Measurements from ENCODE around the gene ASB3.

Gene ASB3

DNA sequence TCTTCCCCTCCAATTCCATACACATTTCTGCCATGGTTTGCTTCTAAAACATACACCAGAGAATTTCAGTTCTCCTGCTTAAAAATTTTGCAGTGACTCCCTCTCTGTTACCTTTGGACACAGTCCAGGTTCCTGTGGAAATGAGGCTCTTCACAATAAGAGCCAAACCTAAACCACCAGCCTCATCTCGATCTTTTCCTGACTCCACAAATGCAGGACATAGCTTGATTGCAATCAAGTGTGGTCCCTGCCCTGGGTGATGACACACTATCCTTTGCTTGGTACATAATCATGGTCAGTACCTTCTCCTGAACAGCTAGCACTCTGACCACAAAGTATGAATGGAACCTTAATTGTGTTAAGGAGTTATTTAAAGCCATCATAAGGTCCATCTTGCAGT is 154.0 kb downstream of the ASB3 start:
- Histone ChIP-seq H3K4me3 (ENCODE audit: low read depth, low read length) (no peak overlapping the region), H3K9me3 (ENCODE audit: control insufficient read depth, low read length) (no peaks in the 10 kb centered on the region), H3K4me2 (ENCODE audit: low read length) (no peak overlapping the region), H3K27ac (no peak overlapping the region), H3K4me1 (no peaks in the 10 kb centered on the region), H3K36me3 (ENCODE audit: control insufficient read depth, insufficient read depth, low read length) (no peaks in the 10 kb centered on the region), H3K79me2 (no peaks in the 10 kb centered on the region), H3K27me3 (ENCODE audit: control insufficient read depth, insufficient read depth, low read length) (no peaks in the 10 kb centered on the region), H3K9ac (no peak overlapping the region), H2AFZ (no peak overlapping the region)
- no peak for TF ChIP-seq CTCF (IDR thresholded peaks at IDR 0.05)

DNA sequence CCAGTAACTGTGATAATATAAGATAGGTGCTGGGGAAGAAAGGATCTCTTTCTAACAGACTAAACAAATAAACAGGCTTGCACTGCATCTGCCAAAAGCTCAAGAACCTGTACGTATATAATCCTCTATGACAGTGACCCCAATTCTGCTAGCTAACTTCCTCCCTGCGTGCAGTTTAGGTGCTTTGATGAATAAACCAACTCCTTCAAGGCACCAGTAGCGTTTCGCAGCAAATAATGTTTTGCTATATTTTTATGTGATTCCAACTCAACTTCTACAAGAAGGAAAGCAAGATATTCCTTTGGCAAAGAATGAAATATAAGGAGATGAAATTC is 154.7 kb downstream of the ASB3 start:
- Histone ChIP-seq H3K9ac (no peak overlapping the region), H3K27ac (no peak overlapping the region)
- TF ChIP-seq CTCF (IDR thresholded peaks at IDR 0.05): no peak

DNA sequence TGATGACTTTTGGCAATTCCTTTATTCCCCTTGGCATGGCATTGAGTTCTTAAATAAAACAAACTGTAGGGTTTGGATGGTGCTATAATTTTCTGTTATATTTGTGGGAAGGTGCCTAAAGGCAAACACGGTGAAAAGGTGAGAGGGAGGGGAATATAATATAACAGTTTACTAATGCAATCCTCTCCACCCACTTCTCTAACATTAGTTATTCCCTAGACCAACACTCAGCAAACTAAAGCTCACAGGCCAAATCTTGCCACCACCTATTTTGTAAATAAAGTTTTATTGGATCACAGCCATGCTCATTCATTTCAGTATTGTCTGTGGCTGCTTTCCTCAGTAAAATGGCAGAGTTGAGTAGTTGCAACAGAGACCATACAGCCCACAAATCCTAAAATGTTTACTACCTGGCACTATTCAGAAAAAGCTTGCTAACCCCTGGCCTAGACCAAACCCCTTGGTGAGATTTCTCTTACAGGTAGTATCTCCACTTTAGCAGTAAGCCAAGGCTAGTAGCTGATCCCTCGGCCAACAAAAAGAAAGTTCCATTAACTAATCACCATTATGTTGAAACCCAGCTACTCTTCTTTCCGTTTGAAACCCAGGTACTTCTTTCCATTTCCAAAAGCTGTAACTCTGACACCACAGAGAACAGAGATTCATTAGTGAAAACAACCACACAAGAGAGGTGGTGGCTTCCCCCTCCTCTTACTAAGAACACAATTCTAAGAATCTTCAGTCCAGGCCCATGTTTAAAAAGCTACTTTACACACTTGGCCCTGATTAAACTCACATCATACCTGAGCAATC is 155.2 kb downstream of the ASB3 start:
- no peak overlapping the region for H3K4me3 ChIP-seq (ENCODE audit: low read depth, low read length)
- no peaks in the 10 kb centered on the region for H3K36me3 ChIP-seq (ENCODE audit: control insufficient read depth, insufficient read depth, low read length)
- no peak overlapping the region for H3K4me2 ChIP-seq (ENCODE audit: low read length)
- H3K27ac ChIP-seq: no peak overlapping the region
- H3K9ac ChIP-seq: no peak overlapping the region
- H3K79me2 ChIP-seq: no peaks in the 10 kb centered on the region
- no peaks in the 10 kb centered on the region for H3K9me3 ChIP-seq (ENCODE audit: control insufficient read depth, low read length)
- H3K27me3 ChIP-seq (ENCODE audit: control insufficient read depth, insufficient read depth, low read length): no peaks in the 10 kb centered on the region
- H2AFZ ChIP-seq: no peak overlapping the region
- no peak for TF ChIP-seq CTCF (IDR thresholded peaks at IDR 0.05)
- H3K4me1 ChIP-seq: no peaks in the 10 kb centered on the region

More for the DNA sequence above, 154.7 kb downstream of the ASB3 start:
- Histone ChIP-seq H2AFZ (no peak overlapping the region), H3K27me3 (ENCODE audit: control insufficient read depth, insufficient read depth, low read length) (no peaks in the 10 kb centered on the region), H3K4me3 (ENCODE audit: low read depth, low read length) (no peak overlapping the region), H3K36me3 (ENCODE audit: control insufficient read depth, insufficient read depth, low read length) (no peaks in the 10 kb centered on the region), H3K9me3 (ENCODE audit: control insufficient read depth, low read length) (no peaks in the 10 kb centered on the region), H3K79me2 (no peaks in the 10 kb centered on the region), H3K4me2 (ENCODE audit: low read length) (no peak overlapping the region), H3K4me1 (no peaks in the 10 kb centered on the region)

DNA sequence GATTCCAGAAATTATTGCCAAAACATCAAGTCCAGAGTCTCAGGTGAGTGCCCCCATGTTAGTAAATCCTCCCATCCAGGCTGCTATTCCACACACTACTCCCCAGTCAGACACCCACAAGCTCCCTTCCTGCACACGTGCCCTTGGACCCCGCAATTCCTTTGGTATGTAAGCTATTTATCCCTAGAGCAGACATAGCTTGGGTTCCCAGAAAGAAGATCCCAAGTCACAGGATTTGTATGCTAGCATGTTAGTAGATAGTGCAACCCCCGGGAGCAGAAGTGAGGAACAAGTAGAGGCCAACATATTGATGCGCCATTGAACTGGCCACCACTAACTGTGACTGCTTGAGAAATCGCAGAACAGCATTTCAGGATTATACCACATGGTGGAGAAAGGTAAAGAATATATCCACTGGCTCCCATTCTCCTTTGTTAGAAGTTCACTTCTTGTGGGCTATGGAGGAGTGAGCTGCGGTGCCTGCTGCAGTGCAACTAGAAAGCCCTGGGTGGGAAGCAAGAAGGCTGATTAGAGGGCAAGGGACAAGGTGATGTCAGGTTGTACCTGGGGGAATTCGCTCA is 156.6 kb downstream of the ASB3 start:
- Histone ChIP-seq H3K4me1 (no peaks in the 10 kb centered on the region), H3K4me3 (ENCODE audit: low read depth, low read length) (no peak overlapping the region), H2AFZ (no peak overlapping the region), H3K79me2 (no peaks in the 10 kb centered on the region), H3K27ac (no peak overlapping the region), H3K27me3 (ENCODE audit: control insufficient read depth, insufficient read depth, low read length) (no peaks in the 10 kb centered on the region), H3K9ac (no peak overlapping the region), H3K9me3 (ENCODE audit: control insufficient read depth, low read length) (no peaks in the 10 kb centered on the region), H3K4me2 (ENCODE audit: low read length) (no peak overlapping the region), H3K36me3 (ENCODE audit: control insufficient read depth, insufficient read depth, low read length) (no peaks in the 10 kb centered on the region)
- TF ChIP-seq CTCF (IDR thresholded peaks at IDR 0.05): no peak

DNA sequence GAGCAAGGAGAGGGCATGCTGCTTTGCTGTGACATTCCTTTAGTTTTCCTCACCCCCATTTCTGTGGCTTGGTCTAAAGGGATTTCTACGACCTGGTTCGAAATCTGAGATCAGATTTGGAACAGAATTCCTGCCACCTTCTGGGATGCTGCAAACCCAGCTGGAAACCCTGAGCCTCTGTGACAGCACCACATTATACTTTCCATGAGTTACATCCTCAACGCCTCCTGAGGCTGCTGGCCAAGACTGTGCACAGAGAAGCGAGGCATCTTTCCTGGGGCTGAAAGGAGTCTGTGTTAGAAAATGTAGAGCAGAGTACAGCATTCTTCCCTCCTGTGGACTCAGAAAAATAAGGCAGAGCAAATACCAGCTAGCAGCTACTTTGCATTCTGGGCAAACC is 157.3 kb downstream of the ASB3 start:
- Histone ChIP-seq H3K4me2 (ENCODE audit: low read length) (no peak overlapping the region), H3K36me3 (ENCODE audit: control insufficient read depth, insufficient read depth, low read length) (no peaks in the 10 kb centered on the region), H3K4me1 (no peaks in the 10 kb centered on the region), H3K27ac (no peak overlapping the region), H2AFZ (no peak overlapping the region), H3K9me3 (ENCODE audit: control insufficient read depth, low read length) (no peaks in the 10 kb centered on the region), H3K4me3 (ENCODE audit: low read depth, low read length) (no peak overlapping the region), H3K27me3 (ENCODE audit: control insufficient read depth, insufficient read depth, low read length) (no peaks in the 10 kb centered on the region), H3K9ac (no peak overlapping the region), H3K79me2 (no peaks in the 10 kb centered on the region)
- no peak for TF ChIP-seq CTCF (IDR thresholded peaks at IDR 0.05)

All from parathyroid adenoma (tissue), 2 donors.